ENCODE data around the gene SNTG2.
"Not testable (repeated sequence)": the region's sequence is repeated elsewhere in the genome, so short reads cannot be mapped to it uniquely, and the experiment has no call there.

The SNTG2 gene

DNA sequence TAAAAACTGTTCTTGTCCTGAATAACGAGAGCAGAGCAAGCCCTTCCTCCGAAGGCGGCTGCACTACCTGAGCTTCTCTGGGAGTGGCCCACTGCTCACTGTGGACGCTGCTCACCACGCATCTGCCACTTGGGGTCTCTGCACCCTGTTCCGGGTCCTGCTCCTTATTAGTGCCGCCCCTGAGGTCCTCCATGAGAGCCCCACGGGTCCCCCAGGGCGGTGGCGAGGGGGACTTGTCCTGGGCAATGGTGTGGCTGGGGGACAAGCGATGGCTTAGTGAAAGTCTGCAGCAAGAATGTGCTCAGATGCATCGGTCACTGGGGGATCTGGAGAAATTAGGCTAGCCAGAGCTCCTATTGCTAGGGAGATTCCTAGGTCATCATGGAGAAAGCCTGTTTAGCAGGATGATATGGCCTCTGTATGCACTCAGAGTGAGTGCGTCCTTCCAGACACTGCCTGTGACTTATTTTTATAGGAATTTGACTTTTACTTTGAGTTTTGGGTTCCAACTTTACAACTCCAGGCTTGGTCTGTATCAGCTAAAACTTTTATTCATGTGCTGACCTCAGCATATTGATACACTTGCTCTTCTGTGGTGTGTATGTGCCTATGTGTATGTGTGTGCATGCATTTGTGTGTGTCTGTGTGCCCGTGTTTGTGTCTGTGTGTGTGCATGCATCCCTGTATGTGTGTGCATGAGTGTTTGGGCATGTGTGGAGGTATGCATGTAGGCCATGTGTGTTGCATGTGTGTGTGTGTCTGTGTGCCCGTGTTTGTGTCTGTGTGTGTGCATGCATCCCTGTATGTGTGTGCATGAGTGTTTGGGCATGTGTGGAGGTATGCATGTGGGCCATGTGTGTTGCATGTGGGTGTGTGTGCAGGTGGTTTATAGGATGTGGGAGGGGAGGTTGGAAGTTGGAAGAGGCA lies 129.5 kb downstream of the SNTG2 start:
- no peak overlapping the region for H3K4me3 ChIP-seq (ENCODE audit: low read depth, low read length)
- TF ChIP-seq, protein P1, sequence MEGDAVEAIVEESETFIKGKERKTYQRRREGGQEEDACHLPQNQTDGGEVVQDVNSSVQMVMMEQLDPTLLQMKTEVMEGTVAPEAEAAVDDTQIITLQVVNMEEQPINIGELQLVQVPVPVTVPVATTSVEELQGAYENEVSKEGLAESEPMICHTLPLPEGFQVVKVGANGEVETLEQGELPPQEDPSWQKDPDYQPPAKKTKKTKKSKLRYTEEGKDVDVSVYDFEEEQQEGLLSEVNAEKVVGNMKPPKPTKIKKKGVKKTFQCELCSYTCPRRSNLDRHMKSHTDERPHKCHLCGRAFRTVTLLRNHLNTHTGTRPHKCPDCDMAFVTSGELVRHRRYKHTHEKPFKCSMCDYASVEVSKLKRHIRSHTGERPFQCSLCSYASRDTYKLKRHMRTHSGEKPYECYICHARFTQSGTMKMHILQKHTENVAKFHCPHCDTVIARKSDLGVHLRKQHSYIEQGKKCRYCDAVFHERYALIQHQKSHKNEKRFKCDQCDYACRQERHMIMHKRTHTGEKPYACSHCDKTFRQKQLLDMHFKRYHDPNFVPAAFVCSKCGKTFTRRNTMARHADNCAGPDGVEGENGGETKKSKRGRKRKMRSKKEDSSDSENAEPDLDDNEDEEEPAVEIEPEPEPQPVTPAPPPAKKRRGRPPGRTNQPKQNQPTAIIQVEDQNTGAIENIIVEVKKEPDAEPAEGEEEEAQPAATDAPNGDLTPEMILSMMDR (IDR thresholded peaks at IDR 0.05; ENCODE audit: insufficient read depth, low read depth, low read length, missing control alignments): no peak
- no peak for DNase-seq (ENCODE audit: low read depth)

DNA sequence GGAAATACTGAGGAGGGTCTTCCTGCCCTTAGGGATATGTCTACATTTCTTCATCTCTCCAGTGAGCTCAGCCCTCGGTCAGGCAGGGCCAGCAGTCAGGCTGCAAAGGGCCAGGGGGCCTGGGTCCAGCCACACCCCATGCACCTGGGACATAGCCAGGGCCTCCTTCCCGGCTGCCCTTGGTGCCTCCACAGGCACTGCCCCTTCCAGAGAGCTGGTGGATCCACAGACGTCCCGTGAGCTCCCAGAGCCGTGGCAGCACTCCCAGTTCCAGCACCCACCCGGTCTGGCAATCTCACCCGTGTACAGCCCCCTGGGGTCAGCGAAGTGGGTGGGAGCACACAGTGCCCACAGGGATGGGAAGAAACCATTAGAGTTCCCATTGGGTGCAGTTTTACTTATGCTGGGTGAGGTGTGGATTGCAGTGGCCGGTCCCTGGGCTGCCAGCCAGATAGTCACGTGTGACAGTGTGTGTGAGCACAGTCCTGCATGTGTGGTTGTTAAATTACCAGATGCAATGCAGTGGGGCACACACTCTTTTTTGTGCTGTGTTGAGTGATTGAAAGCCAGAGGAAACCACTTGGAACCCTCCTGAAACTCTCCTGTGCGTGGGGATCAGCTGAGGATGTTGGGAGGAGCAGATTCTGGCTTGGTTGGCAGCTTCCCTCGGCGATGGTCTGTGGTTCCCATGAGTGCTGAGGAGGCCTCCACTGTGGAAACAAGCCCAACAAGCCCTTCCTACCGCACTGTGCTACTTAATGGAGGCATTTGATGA lies 131.0 kb downstream of the SNTG2 start:
- TF ChIP-seq, protein P1 (IDR thresholded peaks at IDR 0.05; ENCODE audit: insufficient read depth, low read depth, low read length, missing control alignments): no peak
- no peak overlapping the region for H3K4me3 ChIP-seq (ENCODE audit: low read depth, low read length)
- DNase-seq (ENCODE audit: low read depth): no peak

DNA sequence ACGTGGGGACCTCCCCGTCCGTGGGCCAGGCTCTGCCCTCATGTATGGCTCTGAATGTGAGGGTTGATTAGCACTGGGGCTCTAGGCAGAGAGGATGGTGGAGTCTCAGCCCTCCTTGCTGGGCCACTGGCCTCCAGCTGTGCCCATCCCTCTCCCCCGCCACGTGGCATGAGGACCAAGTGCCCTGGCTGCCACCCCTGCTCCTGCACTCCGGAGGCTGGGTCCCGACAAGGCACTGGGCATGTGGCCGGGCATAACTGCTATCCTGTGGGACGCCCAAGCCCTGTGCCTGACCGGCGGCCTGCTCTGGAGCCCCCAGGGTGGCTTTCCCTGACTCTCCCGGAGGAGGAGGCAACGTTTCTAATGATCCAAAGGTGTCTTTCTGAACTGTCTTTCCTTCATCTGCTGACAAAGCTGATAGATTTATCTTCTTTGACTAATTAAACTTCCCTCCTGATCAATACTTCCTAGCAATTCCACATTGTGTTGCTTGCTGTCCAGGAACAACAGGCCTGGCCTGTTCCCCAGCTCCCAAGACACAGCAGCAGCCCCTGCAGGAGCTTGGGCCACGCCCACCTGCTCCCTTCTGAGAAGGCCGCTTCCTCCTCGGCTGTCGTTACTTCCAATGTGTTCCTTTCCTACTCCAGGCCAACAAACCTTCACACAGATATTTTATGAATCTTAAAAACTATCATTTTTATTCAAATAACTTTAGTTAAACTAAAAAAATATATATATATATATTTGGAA lies 132.0 kb downstream of the SNTG2 start:
- TF ChIP-seq, protein P1 (IDR thresholded peaks at IDR 0.05; ENCODE audit: insufficient read depth, low read depth, low read length, missing control alignments): no peak
- no peak overlapping the region for H3K4me3 ChIP-seq (ENCODE audit: low read depth, low read length)
- no peak for DNase-seq (ENCODE audit: low read depth)

DNA sequence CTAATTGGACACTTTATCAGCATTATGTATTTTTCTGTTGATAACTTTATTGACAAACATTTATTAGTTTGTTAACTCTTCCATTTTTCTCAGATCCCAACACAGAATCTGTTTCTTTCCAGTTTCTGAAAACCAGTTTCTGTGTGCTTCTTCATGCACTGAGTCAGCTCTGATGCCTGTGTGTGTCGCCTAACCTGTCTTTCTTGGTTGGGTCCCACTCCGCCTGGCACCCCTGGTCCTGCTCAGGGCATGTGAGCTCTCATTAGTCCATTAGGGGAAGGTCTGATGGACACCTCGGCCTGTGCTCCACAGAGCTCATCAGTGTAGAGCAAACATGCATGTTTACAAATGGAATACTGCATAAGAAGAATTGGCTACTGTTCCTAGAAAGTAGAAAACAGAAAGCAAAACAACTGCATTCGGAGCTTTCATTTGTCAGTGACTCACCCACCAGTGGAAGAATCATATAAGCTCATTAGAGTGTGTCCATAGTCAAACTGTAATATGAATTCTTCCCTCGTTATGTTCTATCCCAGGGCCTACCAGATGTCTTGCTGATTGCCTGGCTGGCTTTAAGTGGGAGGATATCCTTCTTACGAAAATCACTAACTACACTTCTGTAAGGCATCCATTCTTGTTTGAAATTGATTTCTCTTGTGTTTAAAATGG lies 137.7 kb downstream of the SNTG2 start:
- TF ChIP-seq, protein P1 (IDR thresholded peaks at IDR 0.05; ENCODE audit: insufficient read depth, low read depth, low read length, missing control alignments): no peak
- DNase-seq (ENCODE audit: low read depth): no peak
- H3K4me3 ChIP-seq (ENCODE audit: low read depth, low read length): no peak overlapping the region

DNA sequence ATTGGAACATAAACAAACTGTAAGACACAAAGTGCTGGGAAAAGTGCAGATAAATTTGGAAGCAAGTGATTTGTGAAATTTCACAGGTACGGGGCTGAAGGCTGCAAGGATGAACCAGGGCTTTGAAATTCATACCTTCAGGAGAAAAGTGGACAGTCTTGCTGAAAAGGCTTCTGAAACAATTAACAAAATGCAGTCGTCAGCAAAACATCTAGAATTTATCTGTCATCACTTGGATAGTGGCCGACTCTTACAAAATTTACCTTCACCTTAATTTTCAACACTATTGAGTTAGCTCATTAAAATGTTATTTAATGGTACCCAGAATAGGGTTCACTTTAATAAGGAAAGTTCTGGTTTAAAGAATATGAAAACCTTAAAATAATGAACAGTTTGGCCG lies 138.3 kb downstream of the SNTG2 start:
- H3K4me3 ChIP-seq (ENCODE audit: low read depth, low read length): no peak overlapping the region
- TF ChIP-seq, protein P1 (IDR thresholded peaks at IDR 0.05; ENCODE audit: insufficient read depth, low read depth, low read length, missing control alignments): no peak
- no peak for DNase-seq (ENCODE audit: low read depth)

DNA sequence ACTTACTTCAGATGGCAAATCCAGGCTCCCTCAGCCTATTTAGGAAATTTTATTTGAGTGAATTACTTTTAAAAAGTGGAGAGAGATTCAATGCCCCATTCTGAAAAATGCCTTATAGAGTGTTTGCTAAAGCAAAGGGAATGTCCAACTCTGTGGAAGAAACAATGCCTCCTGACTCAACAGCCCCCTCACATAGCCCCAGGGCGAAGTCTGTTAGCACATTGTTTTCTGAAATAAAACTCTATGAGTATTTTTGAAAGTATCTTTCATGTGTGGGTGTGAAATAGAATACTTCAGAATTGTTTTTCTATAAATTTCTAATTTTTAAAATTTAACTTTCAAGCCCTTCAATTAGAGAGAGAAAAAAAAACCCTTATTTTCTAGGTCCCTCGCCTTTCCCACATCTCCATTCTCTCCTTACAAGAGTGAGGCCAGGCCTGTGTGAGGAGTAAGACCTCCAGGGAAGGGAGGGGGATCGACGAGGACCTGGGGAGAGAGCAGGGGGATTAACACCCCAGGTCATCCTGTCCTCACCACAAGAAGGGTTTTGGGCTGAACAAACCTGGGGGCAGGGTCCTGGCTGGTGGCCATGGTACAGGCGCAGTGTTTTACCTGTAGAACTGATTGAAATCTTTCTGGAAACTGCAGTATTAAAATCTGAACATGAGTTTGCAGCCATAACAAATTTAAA lies 141.4 kb downstream of the SNTG2 start:
- DNase-seq (ENCODE audit: low read depth): no peak
- H3K4me3 ChIP-seq (ENCODE audit: low read depth, low read length): no peak overlapping the region
- TF ChIP-seq, protein P1 (IDR thresholded peaks at IDR 0.05; ENCODE audit: insufficient read depth, low read depth, low read length, missing control alignments): no peak

DNA sequence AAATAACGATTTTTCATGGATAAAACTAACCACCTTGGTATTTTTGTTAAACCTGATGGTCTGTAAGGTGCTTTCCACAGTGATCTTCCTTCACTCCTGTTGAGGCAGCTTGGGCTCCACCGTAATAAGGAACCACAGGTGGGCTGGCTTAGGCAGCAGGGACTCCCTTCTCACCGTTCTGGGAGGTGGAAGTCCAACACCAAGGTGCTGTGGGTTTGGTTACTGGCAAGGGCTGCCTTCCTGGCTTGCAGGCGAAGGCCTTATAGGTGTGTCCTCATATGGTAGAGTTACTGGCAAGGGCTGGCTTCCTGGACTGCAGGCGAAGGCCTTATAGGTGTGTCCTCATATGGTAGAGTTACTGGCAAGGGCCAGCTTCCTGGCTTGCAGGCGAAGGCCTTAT lies 143.0 kb downstream of the SNTG2 start:
- H3K4me3 ChIP-seq (ENCODE audit: low read depth, low read length); DNase-seq (ENCODE audit: low read depth): not testable (repeated sequence)

All from GM12865 (cell line).